ENCODE results near the gene APBA3.
"Not testable (repeated sequence)": the region's sequence is repeated elsewhere in the genome, so short reads cannot be mapped to it uniquely, and the experiment has no call there.

APBA3 gene

GRCh38 chr19:3765121-3765520 is 3.6 kb upstream of the APBA3 start:
- H3K4me3 ChIP-seq = no peak overlapping the region
- no peaks in the 10 kb centered on the region for H3K9me3 ChIP-seq
- H3K4me1 ChIP-seq = peaks cover 26% of the 10 kb centered on the region
- TF ChIP-seq Cebpa-rat (IDR thresholded peaks at IDR 0.05) = no peak
- H3K36me3 ChIP-seq = peaks cover 51% of the 10 kb centered on the region
- H4K20me1 ChIP-seq = no peaks in the 10 kb centered on the region; the same call in 1 of the 2 replicates
- no peak overlapping the region for H3K4me2 ChIP-seq
- no peak overlapping the region for H3K27ac ChIP-seq
- no peaks in the 10 kb centered on the region for H3K27me3 ChIP-seq
- no peak overlapping the region for H3K9ac ChIP-seq

- H3K36me3 ChIP-seq = peaks cover 54% of the 10 kb centered on the region
These were observed 1.3 kb upstream of the APBA3 start, which contains the start of gene MRPL54 for GRCh38 chr19:3762501-3763459. Gene MRPL54 (plus strand): TSS chr19:3762682. CDS start chr19:3762701, 19 bp downstream.

GRCh38 chr19:3762130-3762473 is 610 bp upstream of the APBA3 start:
- peaks cover 54% of the 10 kb centered on the region for H3K36me3 ChIP-seq
- peak overlapping the region; percentile 85 for H3K4me3 ChIP-seq
- H3K4me2 ChIP-seq = peak overlapping the region; percentile 93
- no peaks in the 10 kb centered on the region for H3K27me3 ChIP-seq
- no peak for TF ChIP-seq Cebpa-rat (IDR thresholded peaks at IDR 0.05)
- H4K20me1 ChIP-seq = no peaks in the 10 kb centered on the region
- H3K27ac ChIP-seq = peak overlapping the region; percentile 98; the same call in 1 of the 2 replicates
- no peaks in the 10 kb centered on the region for H3K9me3 ChIP-seq
- H3K4me1 ChIP-seq = peaks cover 41% of the 10 kb centered on the region
- H3K9ac ChIP-seq = peak overlapping the region; percentile 90; the same call in 1 of the 2 replicates

More at GRCh38 chr19:3762501-3763459, 1.3 kb upstream of the APBA3 start, which contains the start of gene MRPL54:
- peak; percentile 57; the same call in 1 of the 2 replicates for TF ChIP-seq Cebpa-rat (IDR thresholded peaks at IDR 0.05)
- no peaks in the 10 kb centered on the region for H4K20me1 ChIP-seq
- peak within 1 kb of the TSS; percentile 93 for H3K4me2 ChIP-seq
- no peaks in the 10 kb centered on the region for H3K9me3 ChIP-seq
- peak within 1 kb of the TSS; percentile 98 for H3K27ac ChIP-seq
- H3K4me3 ChIP-seq = peak within 1 kb of the TSS; percentile 85
- H3K4me1 ChIP-seq = peaks cover 41% of the 10 kb centered on the region
- H3K27me3 ChIP-seq = no peaks in the 10 kb centered on the region
- peak within 1 kb of the TSS; percentile 96 for H3K9ac ChIP-seq

GRCh38 chr19:3760871-3761361 is 576 bp downstream of the APBA3 start:
- H3K27me3 ChIP-seq = no peaks in the 10 kb centered on the region
- H4K20me1 ChIP-seq = no peaks in the 10 kb centered on the region
- peak overlapping the region; percentile 93 for H3K4me2 ChIP-seq
- H3K27ac ChIP-seq = peak overlapping the region; percentile 85
- H3K4me1 ChIP-seq = peaks cover 48% of the 10 kb centered on the region
- peak overlapping the region; percentile 85 for H3K4me3 ChIP-seq
- H3K9ac ChIP-seq = peak overlapping the region; percentile 90
- H3K36me3 ChIP-seq = peaks cover 44% of the 10 kb centered on the region
- TF ChIP-seq Cebpa-rat (IDR thresholded peaks at IDR 0.05) = no peak
- H3K9me3 ChIP-seq = no peaks in the 10 kb centered on the region

GRCh38 chr19:3759482-3760254 is 1.8 kb downstream of the APBA3 start:
- TF ChIP-seq Cebpa-rat (IDR thresholded peaks at IDR 0.05) = no peak
- H4K20me1 ChIP-seq = no peaks in the 10 kb centered on the region
- peaks cover 60% of the 10 kb centered on the region for H3K4me1 ChIP-seq
- H3K27ac ChIP-seq = 0 out of 2 replicates have a peak overlapping the region, but pooled peaks have one; percentile 4
- H3K4me3 ChIP-seq = no peak overlapping the region
- H3K9me3 ChIP-seq = no peaks in the 10 kb centered on the region
- peaks cover 33% of the 10 kb centered on the region for H3K36me3 ChIP-seq
- peak overlapping the region; percentile 93 for H3K4me2 ChIP-seq
- H3K9ac ChIP-seq = peak overlapping the region; percentile 90; the same call in 1 of the 2 replicates
- H3K27me3 ChIP-seq = no peaks in the 10 kb centered on the region

- H3K27me3 ChIP-seq, H3K9ac ChIP-seq, H3K27ac ChIP-seq, H3K9me3 ChIP-seq, H3K4me2 ChIP-seq, H3K4me3 ChIP-seq, H4K20me1 ChIP-seq: not testable (repeated sequence)
- Histone ChIP-seq H3K4me1 (peaks cover 69% of the 10 kb centered on the region), H3K36me3 (peaks cover 39% of the 10 kb centered on the region)
These were observed 3.2 kb downstream of the APBA3 start for GRCh38 chr19:3758297-3758696.

- not testable (repeated sequence) for H3K4me2 ChIP-seq, H4K20me1 ChIP-seq, H3K9ac ChIP-seq, H3K27ac ChIP-seq, H3K4me3 ChIP-seq, H3K27me3 ChIP-seq, H3K9me3 ChIP-seq
- peaks cover 66% of the 10 kb centered on the region for H3K4me1 ChIP-seq
- peaks cover 45% of the 10 kb centered on the region for H3K36me3 ChIP-seq
These were observed 3.8 kb downstream of the APBA3 start for GRCh38 chr19:3757705-3758104.

GRCh38 chr19:3753631-3754410 is 7.7 kb downstream of the APBA3 start:
- H3K27me3 ChIP-seq = no peaks in the 10 kb centered on the region
- H3K4me3 ChIP-seq = no peak overlapping the region
- no peaks in the 10 kb centered on the region for H4K20me1 ChIP-seq
- H3K36me3 ChIP-seq = peaks cover 64% of the 10 kb centered on the region
- no peak for TF ChIP-seq Cebpa-rat (IDR thresholded peaks at IDR 0.05)
- H3K4me1 ChIP-seq = peaks cover 35% of the 10 kb centered on the region
- H3K4me2 ChIP-seq = peak overlapping the region; percentile 78
- no peak overlapping the region for H3K9ac ChIP-seq
- H3K9me3 ChIP-seq = no peaks in the 10 kb centered on the region
- H3K27ac ChIP-seq = peak overlapping the region; percentile 69

GRCh38 chr19:3752492-3752891 is 9.0 kb downstream of the APBA3 start:
- H3K4me3 ChIP-seq = no peak overlapping the region
- no peaks in the 10 kb centered on the region for H3K27me3 ChIP-seq
- no peaks in the 10 kb centered on the region for H4K20me1 ChIP-seq
- H3K36me3 ChIP-seq = peaks cover 50% of the 10 kb centered on the region
- no peak for TF ChIP-seq Cebpa-rat (IDR thresholded peaks at IDR 0.05)
- H3K9ac ChIP-seq = no peak overlapping the region
- peaks cover 33% of the 10 kb centered on the region for H3K4me1 ChIP-seq
- no peaks in the 10 kb centered on the region for H3K9me3 ChIP-seq
- H3K27ac ChIP-seq = no peak overlapping the region
- no peak overlapping the region for H3K4me2 ChIP-seq

Data from BLaER1 (cell line).